HG03139 (cell line): Measurements from ENCODE around the gene CCDC30.
"Not testable (repeated sequence)": the region's sequence is repeated elsewhere in the genome, so short reads cannot be mapped to it uniquely, and the experiment has no call there.

Experiments used
- ATAC-seq: cut with Tn5 transposase; IDR thresholded peaks from one replicate; pipeline ENCODE4 v1.9.1; 2021; ENCODE audit not compliant: unreplicated experiment

Gene CCDC30

GRCh38 chr1:42523171-42523570, 60.1 kb downstream of the CCDC30 start:
- no peak for ATAC-seq

GRCh38 chr1:42524330-42524729, 61.2 kb downstream of the CCDC30 start:
- no peak for ATAC-seq

GRCh38 chr1:42529724-42530181, 66.7 kb downstream of the CCDC30 start:
- ATAC-seq: no peak

GRCh38 chr1:42531043-42531442, 68.0 kb downstream of the CCDC30 start:
- no peak for ATAC-seq

GRCh38 chr1:42533101-42533863, 70.2 kb downstream of the CCDC30 start:
- ATAC-seq: no peak

- no peak for ATAC-seq
Measured at GRCh38 chr1:42541104-42541503, 78.0 kb downstream of the CCDC30 start.

GRCh38 chr1:42551180-42551579, 88.1 kb downstream of the CCDC30 start:
- ATAC-seq: no peak

GRCh38 chr1:42551590-42551989, 88.5 kb downstream of the CCDC30 start:
- no peak for ATAC-seq

GRCh38 chr1:42552636-42553035, 89.5 kb downstream of the CCDC30 start:
- ATAC-seq: no peak

GRCh38 chr1:42557230-42557851, 94.3 kb downstream of the CCDC30 start:
- ATAC-seq: no peak

- ATAC-seq: no peak
Measured at GRCh38 chr1:42567038-42567437, 104.0 kb downstream of the CCDC30 start.

- no peak for ATAC-seq
Measured at GRCh38 chr1:42576935-42577334, 113.8 kb downstream of the CCDC30 start.

- no peak for ATAC-seq
Measured at GRCh38 chr1:42586016-42586415, 122.9 kb downstream of the CCDC30 start.

- ATAC-seq: no peak
Measured at GRCh38 chr1:42587753-42588152, 124.7 kb downstream of the CCDC30 start.

GRCh38 chr1:42592811-42593210, 129.7 kb downstream of the CCDC30 start:
- ATAC-seq: no peak

GRCh38 chr1:42593486-42594100, 130.5 kb downstream of the CCDC30 start:
- no peak for ATAC-seq

- ATAC-seq: no peak
Measured at GRCh38 chr1:42601472-42601871, 138.4 kb downstream of the CCDC30 start.

- ATAC-seq: no peak
Measured at GRCh38 chr1:42613803-42614131, 150.7 kb downstream of the CCDC30 start.

- no peak for ATAC-seq
Measured at GRCh38 chr1:42618866-42619265, 155.8 kb downstream of the CCDC30 start.

GRCh38 chr1:42620307-42620706, 157.2 kb downstream of the CCDC30 start:
- no peak for ATAC-seq

- not testable (repeated sequence) for ATAC-seq
Measured at GRCh38 chr1:42621180-42621579, 158.1 kb downstream of the CCDC30 start.

- ATAC-seq: not testable (repeated sequence)
Measured at GRCh38 chr1:42627205-42627604, 164.1 kb downstream of the CCDC30 start.
